Stimulated activated CD8-positive, alpha-beta memory T cell treated with anti-CD3 and anti-CD28 coated beads, Interleukin-4, amount 100 ng/mL, for 4 hours (primary cell): ENCODE data around the gene KIAA0040.

Experiments used
- DNase-seq, 2 donors: peaks; one replicate each; pipeline ENCODE4 v3.0.0-alpha.2; 2020; ENCODE audit warnings: low read depth in 2 of 2, low spot score in 1 of 2

KIAA0040 gene

DNA sequence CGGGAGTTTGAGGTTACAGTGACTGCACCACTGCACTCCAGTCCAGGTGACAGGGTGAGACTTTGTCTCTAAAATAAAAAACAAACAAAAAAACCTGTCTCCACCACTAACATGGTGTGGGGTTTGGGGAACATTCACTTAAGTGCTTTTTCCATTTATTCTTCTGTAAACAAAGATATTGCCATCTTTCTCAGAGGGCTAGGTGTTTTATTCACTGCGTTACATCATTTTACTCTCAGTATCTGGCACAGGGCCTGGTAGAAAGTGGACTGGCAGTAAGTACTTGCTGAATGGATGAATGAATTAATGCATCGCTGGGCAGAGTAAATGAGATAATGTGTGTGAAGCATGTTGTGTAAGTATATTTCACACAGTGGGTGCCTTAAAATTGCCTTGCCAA is 20.1 kb downstream of the KIAA0040 start:
- DNase-seq, result no peak

DNA sequence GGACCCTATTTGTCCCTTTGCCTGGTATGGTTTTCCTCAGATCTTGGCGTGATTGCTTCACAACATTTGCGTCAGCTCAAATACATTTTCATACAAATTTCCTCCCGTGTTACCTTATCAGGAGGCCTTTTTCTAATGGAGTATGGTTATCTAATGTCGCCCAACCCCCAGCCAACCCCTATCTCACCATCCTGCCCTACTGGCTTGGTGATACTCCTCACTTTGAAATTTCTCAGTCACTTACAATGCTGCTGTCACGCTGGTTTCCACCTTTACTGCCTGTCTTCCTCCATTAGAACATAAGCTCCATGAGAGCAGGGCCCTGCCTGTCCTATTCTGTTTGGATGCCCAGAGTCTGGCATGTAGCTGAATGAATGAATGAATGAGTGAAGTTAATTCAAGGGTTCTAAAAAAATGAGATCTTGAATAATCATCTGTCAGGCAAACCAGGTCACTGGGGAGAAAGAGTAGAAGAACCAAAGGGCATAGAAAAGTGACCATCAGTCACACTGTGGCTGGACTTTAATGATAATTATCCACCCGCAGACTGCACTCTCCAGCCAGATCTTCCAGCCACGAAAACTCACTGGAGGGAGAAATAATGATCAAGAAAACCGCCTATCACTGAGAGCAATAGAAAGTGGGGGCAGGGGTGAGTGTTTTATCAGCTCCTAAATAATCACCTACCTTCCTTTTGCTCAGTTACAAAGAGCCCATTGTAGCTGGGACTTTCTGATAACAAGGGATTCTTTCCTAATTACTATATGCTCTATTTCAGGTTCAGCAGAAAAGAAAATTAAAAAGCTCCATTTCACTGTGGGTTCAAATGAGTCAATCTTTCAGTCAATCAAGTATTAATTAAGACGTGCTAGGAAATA is 21.3 kb downstream of the KIAA0040 start:
- no peak for DNase-seq

DNA sequence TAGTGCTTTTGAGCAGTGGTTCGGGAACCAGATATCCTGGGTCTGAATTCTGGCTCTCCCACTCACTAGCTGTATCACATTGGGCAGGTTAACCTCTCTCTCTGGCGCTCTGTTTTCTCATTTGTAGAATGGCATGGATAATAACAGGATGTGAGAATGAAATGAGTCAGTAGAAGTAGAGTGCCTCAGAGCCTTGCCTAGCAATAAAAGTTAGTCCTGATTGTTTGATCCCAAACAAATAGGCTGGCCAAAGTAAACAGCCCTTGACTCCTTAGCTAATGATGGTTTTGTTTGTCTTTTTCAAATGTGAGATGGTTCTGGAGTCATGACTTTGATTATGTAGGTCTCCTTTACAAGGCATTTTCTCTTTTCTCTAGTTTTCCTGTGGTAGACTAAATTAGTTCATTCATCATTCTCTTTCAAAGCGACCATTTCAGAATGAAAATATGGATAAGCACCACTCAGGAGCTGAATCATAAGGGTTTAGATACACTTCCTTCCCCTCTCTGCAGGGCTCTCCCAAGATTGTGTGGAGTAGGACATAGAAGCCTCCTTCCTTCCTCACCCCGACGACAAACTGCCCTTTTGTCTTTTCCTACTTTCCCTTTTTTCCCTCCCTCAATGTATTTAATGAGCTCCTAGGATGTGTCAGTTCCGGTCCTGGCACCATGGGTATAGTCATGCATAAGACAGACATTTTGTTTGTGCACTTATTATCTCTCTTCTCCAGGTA is 23.1 kb downstream of the KIAA0040 start:
- DNase-seq, result no peak

DNA sequence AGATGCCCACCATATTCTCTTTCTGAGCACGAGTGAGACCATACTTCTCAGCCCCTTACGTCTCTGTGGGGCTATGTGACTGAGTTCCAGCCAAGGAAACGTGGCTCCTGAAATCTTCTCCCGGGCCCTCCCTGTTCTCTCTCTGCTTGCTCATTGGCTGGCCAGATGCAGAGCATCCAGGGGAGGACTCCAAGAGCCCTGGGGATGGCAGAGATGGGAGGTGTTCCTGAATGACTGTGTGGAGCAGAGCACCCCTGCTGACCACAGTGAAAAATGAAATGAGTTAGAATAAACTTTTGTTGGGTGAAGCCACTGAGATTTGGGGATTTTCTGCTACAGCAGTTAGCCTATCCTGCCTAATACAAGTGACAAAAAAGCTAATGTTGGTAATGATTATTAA is 23.8 kb downstream of the KIAA0040 start:
- DNase-seq, result no peak

DNA sequence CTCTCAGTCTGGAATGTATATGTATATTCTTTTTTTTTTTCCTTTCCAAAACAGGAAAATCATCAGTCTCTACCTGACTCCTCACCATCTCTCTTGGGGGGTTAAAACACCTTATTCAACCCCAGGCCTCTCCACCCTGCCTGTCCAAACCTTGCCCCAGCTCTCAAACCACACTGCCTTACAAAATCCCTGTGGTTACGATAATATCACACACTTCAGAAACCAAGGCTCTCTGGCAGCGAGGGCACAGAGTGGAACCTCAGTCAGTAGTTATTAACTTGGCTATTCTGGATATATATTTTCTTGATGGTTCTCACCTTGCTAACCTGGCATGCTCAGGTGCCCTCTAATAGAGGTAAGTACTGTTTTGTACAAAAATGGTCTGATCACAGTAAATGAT is 24.7 kb downstream of the KIAA0040 start:
- DNase-seq, result no peak

DNA sequence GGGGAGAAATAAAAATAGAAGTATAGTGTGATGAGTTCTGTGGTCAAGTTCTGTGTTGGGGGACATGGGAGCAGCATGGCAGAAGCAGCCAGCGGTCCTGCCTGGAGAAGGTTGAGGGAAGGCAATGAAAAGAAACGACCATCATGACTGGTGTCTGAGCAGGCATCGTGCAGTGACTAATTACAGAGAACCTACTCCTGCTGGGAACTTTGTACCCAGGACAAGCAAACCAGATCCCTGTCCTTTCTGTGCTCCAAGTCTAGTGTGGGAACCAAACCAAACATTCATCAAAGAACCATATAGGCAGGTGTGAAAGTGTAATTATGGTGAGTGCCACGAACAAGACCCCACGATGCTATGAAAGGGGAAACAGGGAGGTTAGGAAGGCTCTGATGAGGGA is 25.8 kb downstream of the KIAA0040 start:
- no peak for DNase-seq

DNA sequence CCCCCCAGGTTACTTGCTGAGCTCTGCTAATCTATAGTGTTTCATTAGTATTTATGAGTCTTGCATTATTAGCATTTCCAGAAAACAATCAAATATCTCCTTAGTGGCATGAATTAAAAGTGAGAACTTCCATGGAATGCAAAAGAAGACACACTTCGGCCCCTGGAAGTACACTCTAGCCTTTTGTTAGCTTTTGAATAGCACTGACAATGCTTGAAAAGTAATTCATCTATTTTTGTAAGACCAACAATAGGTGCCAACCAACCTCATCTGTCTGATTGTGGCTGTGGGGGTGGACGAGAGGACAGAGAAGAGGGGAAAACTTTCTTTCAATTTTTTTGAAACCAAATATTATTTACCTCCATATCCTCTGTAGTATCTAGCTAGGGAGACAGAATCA is 27.8 kb downstream of the KIAA0040 start:
- no peak for DNase-seq

DNA sequence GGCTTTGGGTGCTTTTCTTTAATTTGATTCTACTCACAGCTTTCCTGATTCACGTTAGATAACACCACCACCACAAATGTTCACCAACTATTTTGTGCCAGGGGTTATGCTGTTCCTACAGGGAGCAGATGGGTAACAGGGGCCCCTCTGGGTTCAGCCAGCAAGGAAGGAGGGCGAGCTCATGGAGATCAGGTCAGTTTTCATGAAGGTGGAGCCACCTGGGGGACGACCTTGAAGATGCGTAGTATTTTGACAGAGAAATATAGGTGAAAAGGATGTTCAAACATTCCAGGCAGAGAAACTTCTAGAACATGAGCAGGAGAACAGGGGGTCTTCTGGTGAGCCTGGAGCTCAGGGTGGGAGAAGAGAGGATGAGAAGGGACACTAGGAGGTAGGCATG is 28.9 kb downstream of the KIAA0040 start:
- no peak for DNase-seq

DNA sequence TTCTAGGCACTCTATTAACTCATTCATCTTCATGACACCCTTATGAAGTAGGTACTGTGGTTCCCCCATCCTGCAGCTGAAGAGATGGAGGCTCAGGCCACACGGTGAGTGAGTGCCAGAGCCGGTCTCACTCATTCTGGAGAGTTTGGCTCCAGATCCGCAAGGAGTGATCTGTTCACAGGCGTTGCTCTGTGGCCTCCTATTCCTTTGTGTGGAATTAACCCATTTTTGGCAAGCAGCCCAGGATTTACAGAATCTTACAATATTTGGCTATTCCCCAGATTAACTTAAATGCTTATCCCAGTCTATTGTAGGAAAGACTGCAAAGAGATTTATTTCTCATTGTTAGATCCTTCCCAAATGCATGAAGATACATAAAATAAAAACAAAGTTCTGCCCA is 29.6 kb downstream of the KIAA0040 start:
- no peak for DNase-seq

DNA sequence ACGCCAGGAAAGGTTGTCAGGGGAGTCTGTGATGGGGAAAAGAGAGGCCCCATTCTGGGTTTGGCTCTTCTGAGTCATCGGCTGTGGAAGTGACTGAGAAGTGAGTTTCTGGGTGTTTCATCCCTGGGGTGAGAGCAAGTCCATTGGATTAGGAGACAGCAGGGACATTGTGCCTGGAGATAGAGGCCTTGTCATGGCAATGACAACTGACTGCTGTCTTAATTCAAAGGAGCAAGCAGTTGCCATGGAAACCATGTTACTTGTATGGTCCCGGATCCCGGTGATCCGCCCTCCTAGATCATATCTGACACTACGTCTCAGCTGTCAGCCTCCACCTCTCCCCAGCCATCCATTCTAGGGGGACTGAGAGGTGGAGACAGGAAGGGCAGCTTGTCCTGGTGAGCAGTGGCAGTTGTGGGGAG is 34.4 kb downstream of the KIAA0040 start:
- no peak for DNase-seq

DNA sequence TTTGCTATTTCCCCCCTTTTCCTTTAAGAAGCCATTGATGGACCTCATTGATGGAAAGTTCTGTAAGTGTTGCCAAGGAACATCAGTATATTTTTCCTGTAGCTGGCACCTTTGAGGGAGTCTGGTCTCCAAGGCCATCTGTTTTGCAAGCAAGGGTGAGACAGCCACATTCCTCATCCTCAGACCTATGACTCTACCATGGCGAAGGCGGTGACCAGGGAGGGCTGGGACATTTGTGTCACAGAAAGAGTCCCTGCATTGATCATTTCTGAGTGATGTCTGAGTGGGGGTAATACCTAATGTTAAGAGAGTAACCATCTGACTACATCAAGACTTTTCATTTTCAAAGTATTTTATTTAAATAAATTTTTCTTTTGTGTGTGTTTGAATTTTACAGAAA is 35.4 kb downstream of the KIAA0040 start:
- DNase-seq, result no peak

DNA sequence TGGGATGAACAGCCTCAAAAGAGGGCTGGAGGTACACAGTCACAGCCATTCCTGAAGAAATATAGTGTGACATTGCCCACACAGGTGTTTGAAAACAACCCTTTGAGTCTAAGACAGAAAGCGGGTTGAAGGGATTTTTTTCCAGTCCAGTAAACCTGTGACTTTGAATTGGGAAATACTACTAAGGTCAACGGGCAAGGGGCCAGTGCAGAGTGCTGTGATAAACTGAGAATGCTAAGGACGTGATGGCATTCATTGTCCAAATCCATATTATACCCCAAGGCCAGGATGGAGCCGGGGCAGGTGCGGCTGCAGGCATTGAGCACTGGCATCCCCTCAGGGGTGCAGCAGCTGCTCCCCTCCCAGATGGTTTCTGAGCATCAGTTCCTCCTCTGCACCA is 36.6 kb downstream of the KIAA0040 start:
- no peak for DNase-seq

DNA sequence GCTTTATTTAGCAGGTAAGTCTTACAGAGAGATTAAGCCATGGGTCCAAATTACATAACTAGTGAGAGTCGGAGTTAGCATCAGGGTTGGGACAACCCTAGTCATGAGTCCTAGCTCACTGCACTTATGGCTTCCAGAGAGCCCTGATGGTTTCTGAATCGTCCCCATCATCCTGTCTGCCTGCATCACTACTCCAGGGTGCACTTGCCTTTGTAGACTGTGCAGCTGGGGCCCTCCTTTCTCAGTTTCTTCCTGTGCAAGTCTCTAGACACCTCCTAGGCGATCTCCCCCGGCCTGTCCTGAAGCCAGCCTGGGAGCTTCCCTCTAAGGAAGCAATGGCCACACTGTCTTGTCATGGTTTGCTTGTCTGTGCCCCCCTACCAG is 37.1 kb downstream of the KIAA0040 start:
- no peak for DNase-seq

DNA sequence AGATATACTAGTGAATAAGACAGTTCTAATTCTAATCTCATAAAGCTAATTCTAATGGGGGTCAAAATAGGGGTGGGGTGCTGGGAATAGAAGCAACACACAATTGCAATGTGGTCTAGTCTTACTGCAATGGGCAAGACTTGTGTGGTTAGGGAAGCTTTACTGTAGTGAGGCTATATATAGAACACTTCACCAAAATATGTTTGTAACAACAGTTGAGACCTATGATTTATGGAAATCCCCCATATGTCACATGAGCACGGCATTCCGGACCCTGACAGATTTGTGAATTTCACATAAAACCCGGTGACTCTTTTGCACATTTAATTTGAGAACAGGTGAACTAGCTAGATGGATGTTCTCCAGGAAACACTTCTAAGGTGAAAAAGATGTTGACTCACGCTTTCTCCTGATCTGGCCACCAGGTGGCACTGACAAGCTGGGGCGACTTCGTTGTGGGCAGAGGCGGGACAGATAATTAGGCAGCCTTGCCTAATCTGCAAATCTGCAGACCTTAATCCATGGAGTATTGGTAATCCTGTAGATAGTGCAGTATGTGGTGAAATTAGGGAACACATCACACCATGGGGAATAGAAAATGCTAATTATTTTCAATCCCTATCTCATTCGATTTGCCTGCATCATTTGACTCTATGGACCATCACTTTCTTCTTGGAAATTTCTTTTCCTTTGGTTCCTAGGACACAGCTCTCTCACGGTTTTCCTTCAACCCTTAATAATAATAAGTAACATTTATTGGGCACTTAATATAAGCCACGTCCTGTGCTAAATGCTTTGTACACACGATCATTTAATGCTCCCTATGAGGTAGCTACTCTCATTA is 37.7 kb downstream of the KIAA0040 start:
- DNase-seq, result peak; percentile 30 to 55

DNA sequence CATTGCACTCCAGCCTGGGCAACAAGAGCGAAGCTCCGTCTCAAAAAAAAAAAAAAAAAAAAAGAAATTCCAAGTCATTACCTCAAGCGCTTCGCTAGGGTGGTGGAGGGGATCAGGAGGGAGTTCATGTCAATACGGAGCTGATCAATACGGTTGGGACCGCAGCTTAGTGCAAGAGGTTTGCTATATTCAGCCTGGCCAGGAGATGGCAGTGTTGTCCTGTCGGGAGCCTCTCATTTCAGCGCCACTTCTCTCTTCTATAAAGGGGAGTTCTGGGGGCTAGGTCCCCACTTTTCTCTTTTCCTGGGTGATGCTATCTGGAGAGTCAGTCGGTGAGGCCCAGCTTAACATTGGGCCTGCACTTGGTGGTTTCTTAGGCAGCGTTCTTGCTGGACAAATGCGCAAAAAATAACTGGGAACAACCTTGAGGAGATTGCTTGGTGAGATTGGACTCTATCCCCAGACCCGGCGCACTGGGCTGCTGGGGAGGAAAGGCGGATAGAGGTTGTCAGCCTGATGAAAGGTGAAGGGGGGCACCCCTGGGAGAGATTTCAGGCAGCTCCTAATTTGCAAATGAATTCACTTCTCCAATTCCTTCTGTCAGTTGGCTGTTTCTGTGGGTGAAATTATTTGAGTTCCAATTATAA is 40.4 kb downstream of the KIAA0040 start:
- DNase-seq, result peak; percentile 35 to 52

DNA sequence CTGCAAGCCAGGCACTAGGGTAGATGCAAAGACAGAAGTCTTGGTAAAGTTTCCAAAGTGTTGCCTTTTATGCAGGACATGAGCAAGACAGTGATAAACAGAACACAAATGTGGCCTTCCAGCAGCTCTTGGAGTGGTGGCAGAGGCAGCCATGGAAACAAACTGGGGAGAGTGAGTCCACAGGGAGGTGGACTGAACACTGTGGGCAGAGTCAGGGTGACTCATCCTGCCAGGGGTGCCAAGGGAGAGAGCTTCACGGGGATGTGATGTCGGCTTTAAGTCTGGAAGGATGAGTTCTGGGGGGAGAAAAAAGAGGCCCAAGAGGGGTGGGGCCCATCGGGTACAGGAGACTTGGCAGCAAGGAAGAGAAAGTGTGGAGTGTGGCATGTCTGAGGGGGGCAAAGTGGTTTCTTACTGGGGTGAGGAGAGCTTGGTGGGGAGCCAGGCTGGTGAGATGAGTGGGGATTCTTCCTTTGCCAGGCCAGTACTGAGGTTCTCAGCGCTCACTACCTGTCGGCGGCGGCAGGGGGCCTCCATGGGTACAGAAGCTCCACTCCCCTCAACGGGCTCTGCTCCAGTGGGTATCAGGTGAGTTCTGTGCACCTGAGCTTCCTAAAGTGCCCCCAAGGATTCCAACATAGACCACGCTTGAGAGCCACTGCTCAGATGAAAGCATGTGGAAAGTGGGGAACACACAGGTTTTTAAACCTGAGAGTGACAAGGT is 41.8 kb downstream of the KIAA0040 start:
- DNase-seq, result no peak

DNA sequence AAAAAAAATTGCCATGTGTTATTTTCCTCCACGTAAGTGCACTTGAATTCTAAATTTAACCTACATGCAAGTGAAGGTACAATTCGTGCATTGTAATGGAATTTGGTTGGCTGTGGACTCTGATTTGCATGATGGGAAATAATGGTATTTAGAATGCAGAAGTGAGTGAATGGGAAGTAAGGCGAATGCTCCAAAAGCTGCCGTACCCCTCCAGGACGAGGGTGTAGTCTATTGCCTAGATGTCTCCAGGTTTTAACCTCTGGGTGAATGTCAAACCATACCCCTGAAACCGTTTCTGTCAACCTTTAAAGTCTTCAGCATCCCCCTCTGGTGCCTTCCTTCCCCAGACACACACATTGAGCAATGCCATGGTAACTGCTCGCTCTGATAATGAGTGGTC is 44.5 kb downstream of the KIAA0040 start:
- no peak for DNase-seq

DNA sequence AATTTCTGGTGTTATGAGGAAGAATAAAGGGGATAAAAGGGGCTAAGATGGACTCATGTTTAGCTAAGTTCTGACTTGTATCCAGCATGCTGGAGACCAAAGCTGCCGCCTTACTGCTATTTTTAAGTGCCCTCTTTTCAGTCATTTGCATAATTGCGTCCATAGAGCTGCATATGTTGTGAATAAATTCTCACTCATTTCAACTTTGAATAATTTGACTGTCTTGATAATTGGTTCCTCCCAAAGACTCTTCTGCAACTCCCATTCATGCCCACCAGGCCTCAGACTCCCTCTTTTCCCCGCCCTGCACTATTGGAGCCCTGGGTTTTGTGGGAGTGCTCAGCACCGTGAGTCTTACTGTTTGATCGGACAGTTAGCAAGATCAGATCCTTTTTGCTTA is 45.0 kb downstream of the KIAA0040 start:
- DNase-seq, result no peak

DNA sequence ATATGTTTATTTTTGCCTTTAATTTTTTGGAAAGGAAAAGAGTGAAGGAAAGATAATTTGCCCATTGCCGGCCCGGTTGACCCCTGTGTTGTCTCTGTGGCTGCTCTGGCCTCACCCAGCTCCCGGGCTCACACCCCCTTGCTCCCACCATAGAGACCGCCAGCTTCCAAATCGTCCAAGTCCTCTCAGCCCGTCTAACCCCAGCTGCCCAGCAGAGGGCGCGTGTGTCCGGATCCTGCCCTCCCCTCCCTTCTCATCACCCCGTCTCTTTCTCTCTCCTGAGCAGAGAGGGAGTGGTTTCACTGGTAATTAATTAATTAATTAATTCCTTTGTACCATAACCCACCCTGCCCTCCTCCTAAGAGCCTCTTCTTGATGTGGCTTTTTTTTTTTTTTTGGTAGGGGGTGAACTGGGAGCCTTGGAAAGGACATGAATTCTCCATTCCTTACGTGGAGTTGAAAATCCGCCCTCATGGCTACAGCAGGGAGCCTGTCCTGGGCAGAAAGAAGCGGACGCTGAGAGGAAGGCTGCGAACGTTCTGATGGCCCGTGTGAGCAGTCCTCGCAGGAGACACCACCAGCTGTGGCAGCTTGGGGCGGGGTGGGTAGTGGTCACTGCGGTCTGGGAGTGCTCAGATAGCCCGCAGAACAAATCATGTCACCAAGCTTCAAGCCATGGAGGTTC is 45.9 kb downstream of the KIAA0040 start:
- peak; percentile 36 to 52 for DNase-seq
